CD4-positive, CD25-positive, alpha-beta regulatory T cell (primary cell): ENCODE results near the gene METAP2. TPM values are rescaled to one million over a fixed set of nuclear protein-coding genes. Genes with fewer than 3 reads are reported as not detected.
A peak's percentile ranks its signal among the peaks of the same experiment; 100 is the strongest.
"Not testable (repeated sequence)": the region's sequence is repeated elsewhere in the genome, so short reads cannot be mapped to it uniquely, and the experiment has no call there.

Source experiments
- ATAC-seq, 2 donors: fragments of 150-1000 bp; cut with Tn5 transposase; one replicate each; pipeline ENCODE4 v1.10.0; 2021; ENCODE audit warnings: low read depth in 2 of 2, moderate number of reproducible peaks in 2 of 2, moderate library complexity in 1 of 2
- DNase-seq, 3 donors: peaks; one replicate each; pipeline versions ENCODE4 v3.0.0 to v3.0.0-alpha.2; 2012 to 2022; ENCODE audit warnings: mixed read lengths in 1 of 3
- H3K27ac ChIP-seq: one replicate; pipeline ENCODE4 v1.7.0; 2013; ENCODE audit warnings: mild to moderate bottlenecking, low read length; ENCODE audit not compliant: insufficient read depth, poor library complexity, severe bottlenecking
- H3K27me3 ChIP-seq: one replicate; pipeline ENCODE4 v1.7.0; 2013; ENCODE audit warnings: low read length; ENCODE audit not compliant: control insufficient read depth, insufficient read depth
- H3K36me3 ChIP-seq: one replicate; pipeline ENCODE4 v1.7.0; 2013; ENCODE audit warnings: mild to moderate bottlenecking, low read length, moderate library complexity; ENCODE audit not compliant: control insufficient read depth, insufficient read depth
- H3K4me1 ChIP-seq: 2 replicates; pipeline ENCODE4 v1.7.0; 2013; ENCODE audit warnings: mild to moderate bottlenecking, low read length; ENCODE audit not compliant: insufficient read depth, control insufficient read depth, poor library complexity, severe bottlenecking
- H3K4me3 ChIP-seq: one replicate; pipeline ENCODE4 v1.7.0; 2013; ENCODE audit warnings: low read depth, mild to moderate bottlenecking, low read length, moderate library complexity
- H3K9me3 ChIP-seq, 2 experiments: 1 replicate in 1 of 2; 2 replicates in 1 of 2; pipeline ENCODE4 v1.7.0; 2013; ENCODE audit warnings: low read length in 2 of 2, mild to moderate bottlenecking in 1 of 2, moderate library complexity in 1 of 2; ENCODE audit not compliant: control insufficient read depth in 2 of 2
- H3K27ac Mint-ChIP-seq, 3 donors: one replicate each; pipeline ENCODE4 v1.8.0; 2020 to 2022; ENCODE audit warnings: mild to moderate bottlenecking in 3 of 3, mixed read lengths in 3 of 3, moderate library complexity in 2 of 3
- H3K27me3 Mint-ChIP-seq: one replicate; pipeline ENCODE4 v1.8.0; 2022; ENCODE audit warnings: mild to moderate bottlenecking, mixed read lengths
- H3K36me3 Mint-ChIP-seq: one replicate; pipeline ENCODE4 v1.8.0; 2020; ENCODE audit warnings: mixed read lengths
- H3K4me1 Mint-ChIP-seq, 4 donors: one replicate each; pipeline ENCODE4 v1.8.0; 2020 to 2022; ENCODE audit warnings: mixed read lengths in 4 of 4, mild to moderate bottlenecking in 1 of 4
- H3K4me3 Mint-ChIP-seq, 4 donors: one replicate each; pipeline ENCODE4 v1.8.0; 2020 to 2022; ENCODE audit warnings: mild to moderate bottlenecking in 4 of 4, mixed read lengths in 4 of 4, moderate library complexity in 3 of 4
- H3K9me3 Mint-ChIP-seq, 7 donors: one replicate each; pipeline ENCODE4 v1.8.0; 2020 to 2022; ENCODE audit warnings: mixed read lengths in 7 of 7, mild to moderate bottlenecking in 3 of 7, moderate library complexity in 2 of 7
- polyA plus RNA-seq, 4 donors: library from polyadenylated mRNA; unstranded; fragments of 300-500 nt; fragmentation: Illumina TruSeq; gene quantifications; one replicate each; pipeline ENCODE4 v1.2.3, GENCODE V29; 2021
- total RNA-seq: library from RNA; stranded (reverse); gene quantifications from one replicate; pipeline ENCODE4 v1.2.3, GENCODE V29; 2022

Gene METAP2
- total and polyA plus RNA-seq, 5 donors from 2014 or later: 33.9 to 55.7 (median 38.6) TPM

DNA sequence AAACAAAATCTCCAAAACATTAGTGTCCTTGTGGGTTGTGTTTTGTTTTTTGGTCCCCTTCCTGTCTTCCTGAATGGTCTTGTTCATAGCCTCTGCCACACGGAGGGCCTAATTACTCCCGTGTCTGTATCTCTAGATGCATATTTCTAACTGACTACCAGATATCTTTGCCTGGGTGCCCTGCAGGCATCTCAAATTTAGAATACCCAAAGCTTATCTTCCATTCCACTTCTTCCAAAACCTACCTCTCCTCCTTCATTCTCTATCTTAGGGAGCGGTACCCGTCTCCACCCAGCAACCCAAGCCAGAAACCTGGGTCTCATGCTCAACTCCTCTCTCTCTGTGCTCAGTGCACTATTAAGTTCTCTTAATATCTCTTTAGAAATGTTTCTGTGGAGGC lies 10.9 kb upstream of the METAP2 start:
- H3K36me3 ChIP-seq: no peaks in the 10 kb centered on the region
- H3K27ac ChIP-seq: no peak overlapping the region
- Mint-ChIP-seq H3K27me3 (peaks cover 15% of the 10 kb centered on the region), H3K9me3 (peaks cover 0 to 11% (median 4%) of the 10 kb centered on the region in 7 donors), H3K4me3 (no peak overlapping the region), H3K36me3 (peaks cover 1% of the 10 kb centered on the region), H3K27ac (no peak overlapping the region), H3K4me1 (no peaks in the 10 kb centered on the region)
- DNase-seq: no peak
- no peaks in the 10 kb centered on the region for H3K4me1 ChIP-seq
- H3K9me3 ChIP-seq: peaks cover 0 to 7% of the 10 kb centered on the region in 2 experiments
- H3K4me3 ChIP-seq: no peak overlapping the region
- no peak for ATAC-seq
- H3K27me3 ChIP-seq: no peaks in the 10 kb centered on the region

DNA sequence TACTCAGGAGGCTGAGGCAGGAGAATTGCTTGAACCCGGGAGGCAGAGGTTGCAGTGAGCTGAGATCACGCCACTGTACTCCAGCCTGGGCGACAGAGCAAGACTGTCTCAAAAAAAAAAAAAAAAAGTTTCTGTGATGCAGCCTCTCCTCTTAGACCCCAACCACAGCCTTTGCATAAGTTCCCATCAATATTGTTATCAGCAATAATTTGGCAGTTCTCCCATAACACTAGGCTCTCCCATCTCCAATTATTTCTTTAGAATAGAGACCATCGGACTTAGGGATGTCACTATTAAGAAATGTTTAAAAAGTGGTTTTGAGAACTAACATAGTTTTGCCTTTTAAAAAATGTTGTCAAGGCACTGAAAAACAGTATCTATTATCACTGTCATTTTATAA lies 10.2 kb upstream of the METAP2 start:
- not testable (repeated sequence) for H3K4me3 ChIP-seq, H3K27ac Mint-ChIP-seq, DNase-seq, H3K36me3 ChIP-seq, H3K27ac ChIP-seq, H3K36me3 Mint-ChIP-seq, H3K9me3 ChIP-seq, H3K4me3 Mint-ChIP-seq, H3K4me1 Mint-ChIP-seq, H3K4me1 ChIP-seq, ATAC-seq, H3K27me3 ChIP-seq, H3K9me3 Mint-ChIP-seq
- peaks cover 15% of the 10 kb centered on the region for H3K27me3 Mint-ChIP-seq

DNA sequence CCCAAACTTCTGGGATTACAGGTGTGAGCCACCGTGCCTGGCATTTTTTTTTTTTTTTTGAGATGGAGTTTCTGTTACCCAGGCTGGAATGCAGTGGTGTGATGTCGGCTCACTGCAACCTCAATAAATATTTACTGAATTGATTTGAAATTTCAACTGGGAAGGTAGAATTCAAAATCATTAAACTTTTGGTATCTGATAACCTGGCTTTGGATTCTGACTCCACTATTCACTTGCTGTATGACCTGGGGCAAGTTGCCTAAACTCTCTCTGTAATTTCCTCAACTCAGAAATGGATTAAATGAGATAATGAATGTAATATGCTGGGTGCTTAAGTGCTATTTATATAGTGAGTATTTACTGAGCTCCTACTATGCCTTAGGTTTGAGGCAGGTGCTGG lies 8.7 kb upstream of the METAP2 start:
- Mint-ChIP-seq H3K4me1 (no peaks in the 10 kb centered on the region), H3K27me3 (peaks cover 15% of the 10 kb centered on the region), H3K4me3 (no peak overlapping the region), H3K9me3 (peaks cover 0 to 2% (median 0%) of the 10 kb centered on the region in 7 donors), H3K27ac (no peak overlapping the region), H3K36me3 (no peaks in the 10 kb centered on the region)
- no peaks in the 10 kb centered on the region for H3K36me3 ChIP-seq
- H3K27ac ChIP-seq: no peak overlapping the region
- no peak overlapping the region for H3K4me3 ChIP-seq
- no peaks in the 10 kb centered on the region for H3K9me3 ChIP-seq
- ATAC-seq (no peak), DNase-seq (no peak)
- no peaks in the 10 kb centered on the region for H3K27me3 ChIP-seq
- no peaks in the 10 kb centered on the region for H3K4me1 ChIP-seq

DNA sequence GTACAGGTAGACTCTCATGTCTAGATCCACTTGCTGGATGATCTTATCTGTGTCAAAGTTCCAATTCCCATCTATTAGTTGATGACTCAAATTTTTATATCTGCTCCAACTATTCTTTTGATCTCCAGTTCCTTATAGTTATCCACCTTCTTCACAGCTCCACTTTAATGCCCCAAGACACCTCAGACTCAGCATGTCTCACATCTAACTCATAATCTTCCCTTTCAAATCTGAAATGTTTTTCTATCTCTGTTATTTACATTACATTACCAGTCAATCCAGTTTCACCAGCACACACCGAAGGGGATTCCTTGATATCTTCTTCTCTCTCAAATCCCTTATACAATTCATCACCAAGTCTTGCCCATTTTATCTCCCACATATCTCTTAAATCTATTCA lies 3.7 kb upstream of the METAP2 start:
- Mint-ChIP-seq H3K4me1 (peaks cover 7 to 24% (median 17%) of the 10 kb centered on the region in 4 donors), H3K27ac (no peak overlapping the region), H3K4me3 (peak overlapping the region in 1 of 4 donors; percentile 30), H3K36me3 (no peaks in the 10 kb centered on the region), H3K27me3 (peaks cover 10% of the 10 kb centered on the region), H3K9me3 (no peaks in the 10 kb centered on the region)
- no peaks in the 10 kb centered on the region for H3K27me3 ChIP-seq
- H3K4me1 ChIP-seq: peaks cover 7% of the 10 kb centered on the region
- ATAC-seq: no peak
- no peaks in the 10 kb centered on the region for H3K36me3 ChIP-seq
- DNase-seq: no peak
- no peaks in the 10 kb centered on the region for H3K9me3 ChIP-seq
- no peak overlapping the region for H3K27ac ChIP-seq
- H3K4me3 ChIP-seq: no peak overlapping the region

DNA sequence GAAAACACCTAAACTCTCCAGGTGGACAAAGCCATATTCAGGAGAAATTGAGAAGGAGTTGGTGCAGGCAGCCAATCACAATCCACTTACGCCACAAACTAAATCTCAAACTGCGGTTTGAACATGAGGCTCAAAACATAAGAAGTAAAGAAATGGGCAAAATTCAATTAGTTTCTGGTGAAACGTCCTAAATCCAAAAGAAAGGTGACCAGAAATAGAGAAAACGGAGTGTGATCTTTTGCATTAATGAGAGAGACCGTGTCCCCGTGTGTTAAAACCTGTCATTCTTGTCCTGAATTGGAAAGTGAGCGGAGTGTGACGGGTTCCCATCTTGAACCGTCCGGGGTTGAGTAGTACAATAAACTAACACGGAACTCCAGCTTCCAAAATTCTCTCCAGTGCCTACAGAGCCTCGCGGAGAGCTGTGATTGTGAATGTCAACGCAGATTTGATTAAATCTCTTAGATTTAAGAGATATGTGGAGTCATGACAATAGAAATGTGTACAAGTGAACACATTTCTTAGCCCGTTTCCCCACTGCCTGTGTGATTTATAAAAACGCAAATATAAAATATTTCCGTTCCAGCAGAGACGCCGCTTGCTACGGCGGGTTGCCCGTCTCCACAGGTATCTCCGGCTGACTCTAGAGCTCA lies 595 bp upstream of the METAP2 start:
- H3K4me1 Mint-ChIP-seq: peaks cover 17 to 53% (median 39%) of the 10 kb centered on the region in 4 donors
- peak overlapping the region; percentile 95 to 100 (median 99) for H3K27ac Mint-ChIP-seq
- peak overlapping the region; percentile 90 for H3K4me3 ChIP-seq
- peaks cover 22% of the 10 kb centered on the region for H3K4me1 ChIP-seq
- no peaks in the 10 kb centered on the region for H3K9me3 Mint-ChIP-seq
- H3K4me3 Mint-ChIP-seq: peak overlapping the region; percentile 94 to 100 (median 100)
- H3K27me3 Mint-ChIP-seq: no peaks in the 10 kb centered on the region
- peak overlapping the region; percentile 76 for H3K27ac ChIP-seq
- H3K36me3 Mint-ChIP-seq: peaks cover 19% of the 10 kb centered on the region
- peaks cover 19% of the 10 kb centered on the region for H3K36me3 ChIP-seq
- no peaks in the 10 kb centered on the region for H3K27me3 ChIP-seq
- no peaks in the 10 kb centered on the region for H3K9me3 ChIP-seq
- ATAC-seq (peak; percentile 7 to 23), DNase-seq (peak in 1 of 3 donors; percentile 61)

DNA sequence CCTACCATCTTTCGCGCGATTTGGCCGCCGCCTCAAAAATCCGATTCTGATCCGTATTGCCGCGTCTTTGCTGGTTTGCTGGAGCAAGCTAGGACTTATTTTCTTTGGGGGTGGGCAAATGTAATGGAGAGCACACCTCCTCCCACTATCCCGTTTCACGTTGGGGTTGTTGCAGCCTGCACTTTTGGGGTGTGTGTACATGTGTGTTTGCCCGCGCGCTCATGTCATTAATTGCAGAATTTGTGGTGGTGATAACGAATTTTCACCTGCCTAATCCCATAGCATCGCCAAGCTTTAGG lies 657 bp downstream of the METAP2 start:
- peak overlapping the region; percentile 90 for H3K4me3 ChIP-seq
- no peaks in the 10 kb centered on the region for H3K9me3 ChIP-seq
- no peaks in the 10 kb centered on the region for H3K27me3 Mint-ChIP-seq
- H3K27ac ChIP-seq: peak overlapping the region; percentile 76
- H3K4me1 ChIP-seq: peaks cover 28% of the 10 kb centered on the region
- ATAC-seq: no peak
- peaks cover 25 to 66% (median 49%) of the 10 kb centered on the region in 4 donors for H3K4me1 Mint-ChIP-seq
- peak overlapping the region; percentile 95 to 100 (median 99) for H3K27ac Mint-ChIP-seq
- H3K36me3 ChIP-seq: peaks cover 21% of the 10 kb centered on the region
- peak in 1 of 3 donors; percentile 29 for DNase-seq
- H3K4me3 Mint-ChIP-seq: peak overlapping the region; percentile 94 to 100 (median 100)
- H3K27me3 ChIP-seq: no peaks in the 10 kb centered on the region
- H3K36me3 Mint-ChIP-seq: peaks cover 24% of the 10 kb centered on the region
- no peaks in the 10 kb centered on the region for H3K9me3 Mint-ChIP-seq

DNA sequence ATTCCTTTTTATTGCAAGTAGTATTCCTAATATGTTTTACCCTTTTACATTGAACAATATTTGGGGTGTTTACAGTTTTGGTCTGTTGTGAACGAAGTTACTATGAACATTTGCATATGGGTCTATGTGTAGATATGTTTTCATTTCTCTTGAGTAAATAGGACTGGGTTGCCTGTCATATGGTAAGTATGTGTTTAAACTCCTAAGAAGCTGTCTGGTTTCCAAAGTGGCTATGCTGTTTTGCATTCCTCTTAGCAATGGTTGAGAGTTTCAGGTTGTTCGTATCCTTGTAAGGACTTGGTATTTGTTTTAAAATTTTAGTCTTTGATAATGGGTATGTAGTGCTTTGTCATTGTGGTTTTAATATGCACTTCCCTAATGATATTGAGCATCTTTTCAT lies 6.3 kb downstream of the METAP2 start:
- Mint-ChIP-seq H3K27me3 (no peaks in the 10 kb centered on the region), H3K36me3 (peaks cover 44% of the 10 kb centered on the region), H3K4me1 (peaks cover 34 to 74% (median 63%) of the 10 kb centered on the region in 4 donors), H3K9me3 (no peaks in the 10 kb centered on the region), H3K27ac (peak overlapping the region in 2 of 3 donors; percentile 76 to 81), H3K4me3 (peak overlapping the region in 1 of 4 donors; percentile 55)
- peaks cover 37% of the 10 kb centered on the region for H3K4me1 ChIP-seq
- ATAC-seq (no peak), DNase-seq (no peak)
- peak overlapping the region; percentile 14 for H3K4me3 ChIP-seq
- peaks cover 43% of the 10 kb centered on the region for H3K36me3 ChIP-seq
- no peaks in the 10 kb centered on the region for H3K27me3 ChIP-seq
- no peak overlapping the region for H3K27ac ChIP-seq
- H3K9me3 ChIP-seq: no peaks in the 10 kb centered on the region

DNA sequence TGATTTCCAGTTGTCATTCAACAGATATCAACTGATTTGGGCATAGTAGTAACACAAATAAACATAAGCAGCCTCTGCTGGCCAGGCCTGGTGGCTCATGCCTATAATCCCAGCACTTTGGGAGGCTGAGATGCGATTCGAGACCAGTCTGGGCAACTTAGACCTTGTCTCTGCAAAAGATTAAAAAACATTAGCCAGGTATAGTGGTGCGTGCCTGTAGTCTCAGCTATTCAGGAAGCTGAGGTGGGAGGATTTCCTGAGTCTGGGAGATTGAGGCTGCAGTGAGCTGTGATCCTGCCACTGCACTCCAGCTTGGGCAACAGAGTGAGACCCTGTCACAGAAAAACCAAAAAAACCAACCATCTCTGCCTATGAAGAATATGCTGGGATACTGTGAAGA lies 7.1 kb downstream of the METAP2 start:
- Histone ChIP-seq H3K27ac (peak overlapping the region; percentile 37), H3K4me3 (peak overlapping the region; percentile 21), H3K9me3 (no peaks in the 10 kb centered on the region), H3K4me1 (peaks cover 29% of the 10 kb centered on the region), H3K36me3 (peaks cover 50% of the 10 kb centered on the region), H3K27me3 (no peaks in the 10 kb centered on the region)
- peak overlapping the region in 3 of 4 donors; percentile 24 to 55 (median 42) for H3K4me3 Mint-ChIP-seq
- H3K27me3 Mint-ChIP-seq: no peaks in the 10 kb centered on the region
- H3K27ac Mint-ChIP-seq: peak overlapping the region; percentile 76 to 88 (median 81)
- ATAC-seq: no peak
- H3K36me3 Mint-ChIP-seq: peaks cover 41% of the 10 kb centered on the region
- no peaks in the 10 kb centered on the region for H3K9me3 Mint-ChIP-seq
- no peak for DNase-seq
- peaks cover 26 to 65% (median 55%) of the 10 kb centered on the region in 4 donors for H3K4me1 Mint-ChIP-seq
